PFSK-1 (cell line): ENCODE data around the gene GNAO1.

Experiments used
- POLR2AphosphoS5 ChIP-seq: IDR thresholded peaks from 2 replicates; pipeline ENCODE4 v1.6.1; 2012; ENCODE audit warnings: low read depth, mild to moderate bottlenecking, control low read depth, low read length, moderate library complexity
- REST ChIP-seq, 2 experiments: IDR thresholded peaks; 2 replicates each; pipeline versions ENCODE4 v1.6.1 to v1.8.0; 2011 to 2012; ENCODE audit warnings: low read depth in 2 of 2, low read length in 2 of 2, control low read depth in 1 of 2, inconsistent platforms in 1 of 2, mild to moderate bottlenecking in 1 of 2, moderate library complexity in 1 of 2; ENCODE audit not compliant: insufficient read depth in 1 of 2
- SIN3A ChIP-seq: IDR thresholded peaks from 2 replicates; pipeline ENCODE4 v1.6.1; 2012; ENCODE audit warnings: mild to moderate bottlenecking, low read length, moderate library complexity, borderline replicate concordance; ENCODE audit not compliant: insufficient read depth
- TAF1 ChIP-seq: IDR thresholded peaks from 2 replicates; pipeline ENCODE4 v1.6.1; 2012; ENCODE audit warnings: low read length, control low read depth, borderline replicate concordance; ENCODE audit not compliant: insufficient read depth

- TF ChIP-seq REST (IDR thresholded peaks at IDR 0.05; ENCODE audit: insufficient read depth in 1 of 2, low read depth in 2 of 2, low read length in 2 of 2) (no peak), POLR2AphosphoS5 (no peak), TAF1 (no peak), SIN3A (no peak)
Observed at GRCh38 chr16:56190048-56190676, 1.1 kb upstream of the GNAO1 start.
